ENCODE results near the gene SUCLA2. TPM values are rescaled to one million over a fixed set of nuclear protein-coding genes. Genes with fewer than 3 reads are reported as not detected.

Gene SUCLA2
- total RNA-seq, 1 experiment from 2014 or later: 53.9 TPM

DNA sequence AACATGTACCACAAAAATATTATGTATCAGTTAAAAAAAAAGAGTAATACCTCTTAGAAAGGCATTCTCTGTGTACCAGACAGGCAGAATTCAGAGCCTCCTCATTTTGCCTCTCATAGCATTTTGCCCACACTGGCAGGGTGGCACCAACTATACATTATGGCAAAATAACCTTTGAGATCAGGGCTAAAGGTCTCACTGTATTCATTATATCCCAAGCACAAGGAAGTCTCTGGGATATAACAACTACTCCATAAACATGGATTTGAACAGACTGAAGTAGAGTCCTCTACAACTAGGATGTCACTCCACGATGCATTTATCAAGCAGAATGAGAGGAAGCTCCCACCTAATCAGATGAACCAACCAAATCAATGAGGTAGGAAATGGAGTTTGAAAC, 10.6 kb downstream of the SUCLA2 start:
- no peak overlapping the region for H4K91ac ChIP-seq (ENCODE audit: insufficient read length, low read depth, low read length)
- no peak overlapping the region for H3K4ac ChIP-seq (ENCODE audit: low read depth, low read length)
- no peak overlapping the region for H2BK15ac ChIP-seq (ENCODE audit: low read depth, low read length)
- H4K20me1 ChIP-seq (ENCODE audit: control insufficient read depth, insufficient read depth, insufficient read length): no peaks in the 10 kb centered on the region
- H3K79me2 ChIP-seq (ENCODE audit: insufficient read depth, low read length): peaks cover 6% of the 10 kb centered on the region; the same call in 1 of the 2 replicates
- DNase-seq: no peak
- no peak overlapping the region for H3T11ph ChIP-seq (ENCODE audit: low read length)
- H2BK120ac ChIP-seq (ENCODE audit: low read depth, low read length, poor library complexity, severe bottlenecking): no peak overlapping the region
- H3K23me2 ChIP-seq (ENCODE audit: insufficient read length, low read depth, low read length, poor library complexity, severe bottlenecking): no peaks in the 10 kb centered on the region
- H2BK12ac ChIP-seq (ENCODE audit: insufficient read length, low read depth, low read length): no peak overlapping the region
- no peak overlapping the region for H2BK20ac ChIP-seq (ENCODE audit: low read depth, low read length, poor library complexity, severe bottlenecking)
- no CpG with 5 or more reads among the region's 1 CpG for WGBS (ENCODE audit: extremely low coverage, insufficient read length, low lambda C conversion rate)
- no peak overlapping the region for H3K27ac ChIP-seq (ENCODE audit: insufficient read length, low read depth, low read length)
- Mint-ChIP-seq H3K4me3 (no peak overlapping the region), H3K9me3 (no peaks in the 10 kb centered on the region), H3K27ac (no peak overlapping the region), H3K4me1 (no peaks in the 10 kb centered on the region), H3K36me3 (ENCODE audit: insufficient read depth in 1 of 3, low read depth in 3 of 3) (peaks cover 46 to 68% (median 66%) of the 10 kb centered on the region in 3 experiments; a peak in 6 of 7 replicates), H3K27me3 (ENCODE audit: low read depth) (no peaks in the 10 kb centered on the region)
- H4K8ac ChIP-seq (replicated peaks; ENCODE audit: insufficient read length, low read depth, low read length): no peak overlapping the region
- H3K79me1 ChIP-seq (ENCODE audit: insufficient read depth, low read depth, low read length, poor library complexity, severe bottlenecking): peaks cover 5% of the 10 kb centered on the region
- H2AFZ ChIP-seq (ENCODE audit: low read length): no peak overlapping the region
- no peak overlapping the region for H3K18ac ChIP-seq (ENCODE audit: insufficient read length, low read depth, low read length)
- no peak overlapping the region for H2AK5ac ChIP-seq (ENCODE audit: insufficient read length, low read length)
- no peak overlapping the region for H3K23ac ChIP-seq (ENCODE audit: insufficient read length, low read depth, low read length)
- H2BK5ac ChIP-seq (ENCODE audit: insufficient read length, low read length): no peak overlapping the region
- no peaks in the 10 kb centered on the region for H3K9me3 ChIP-seq (ENCODE audit: control insufficient read depth, low read depth, low read length)
- TF ChIP-seq, protein P1, sequence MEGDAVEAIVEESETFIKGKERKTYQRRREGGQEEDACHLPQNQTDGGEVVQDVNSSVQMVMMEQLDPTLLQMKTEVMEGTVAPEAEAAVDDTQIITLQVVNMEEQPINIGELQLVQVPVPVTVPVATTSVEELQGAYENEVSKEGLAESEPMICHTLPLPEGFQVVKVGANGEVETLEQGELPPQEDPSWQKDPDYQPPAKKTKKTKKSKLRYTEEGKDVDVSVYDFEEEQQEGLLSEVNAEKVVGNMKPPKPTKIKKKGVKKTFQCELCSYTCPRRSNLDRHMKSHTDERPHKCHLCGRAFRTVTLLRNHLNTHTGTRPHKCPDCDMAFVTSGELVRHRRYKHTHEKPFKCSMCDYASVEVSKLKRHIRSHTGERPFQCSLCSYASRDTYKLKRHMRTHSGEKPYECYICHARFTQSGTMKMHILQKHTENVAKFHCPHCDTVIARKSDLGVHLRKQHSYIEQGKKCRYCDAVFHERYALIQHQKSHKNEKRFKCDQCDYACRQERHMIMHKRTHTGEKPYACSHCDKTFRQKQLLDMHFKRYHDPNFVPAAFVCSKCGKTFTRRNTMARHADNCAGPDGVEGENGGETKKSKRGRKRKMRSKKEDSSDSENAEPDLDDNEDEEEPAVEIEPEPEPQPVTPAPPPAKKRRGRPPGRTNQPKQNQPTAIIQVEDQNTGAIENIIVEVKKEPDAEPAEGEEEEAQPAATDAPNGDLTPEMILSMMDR (conservative IDR thresholded peaks at IDR 0.05): no peak
- H3K14ac ChIP-seq (ENCODE audit: insufficient read depth, low read length): no peak overlapping the region
- H4K5ac ChIP-seq (ENCODE audit: insufficient read length, low read depth, low read length): no peak overlapping the region
- H3K9ac ChIP-seq (ENCODE audit: extremely low read depth, insufficient read length, low read length): no peak overlapping the region
- H3K4me2 ChIP-seq (ENCODE audit: insufficient read depth, insufficient read length, low read length): no peak overlapping the region
- H3K27me3 ChIP-seq (ENCODE audit: insufficient read depth, low read length): no peaks in the 10 kb centered on the region
- H3K4me1 ChIP-seq (ENCODE audit: insufficient read depth, low read length): no peaks in the 10 kb centered on the region
- no peak overlapping the region for H3K56ac ChIP-seq (ENCODE audit: insufficient read length, low read depth, low read length)

Data from H9 (cell line).